GM19372 (cell line): ENCODE results near the gene AKR1C1.
"Not testable (repeated sequence)": the region's sequence is repeated elsewhere in the genome, so short reads cannot be mapped to it uniquely, and the experiment has no call there.

Experiments used
- ATAC-seq: cut with Tn5 transposase; IDR thresholded peaks from one replicate; pipeline ENCODE4 v1.9.1; 2021; ENCODE audit warnings: mild to moderate bottlenecking, low read depth, moderate library complexity; ENCODE audit not compliant: unreplicated experiment

The AKR1C1 gene

GRCh38 chr10:4947039-4947634, 16.1 kb upstream of the AKR1C1 start:
- no peak for ATAC-seq

- no peak for ATAC-seq
These were observed 15.3 kb upstream of the AKR1C1 start for GRCh38 chr10:4947635-4948596.

GRCh38 chr10:4951512-4952162, 11.6 kb upstream of the AKR1C1 start:
- not testable (repeated sequence) for ATAC-seq

- ATAC-seq, result no peak
These were observed 9.8 kb upstream of the AKR1C1 start for GRCh38 chr10:4953405-4953804.

GRCh38 chr10:4956088-4956487, 7.1 kb upstream of the AKR1C1 start:
- not testable (repeated sequence) for ATAC-seq

GRCh38 chr10:4956955-4957645, 6.1 kb upstream of the AKR1C1 start:
- ATAC-seq, result not testable (repeated sequence)

- ATAC-seq, result not testable (repeated sequence)
These were observed 1.7 kb upstream of the AKR1C1 start for GRCh38 chr10:4961558-4961957.

GRCh38 chr10:4962308-4962707, 907 bp upstream of the AKR1C1 start:
- not testable (repeated sequence) for ATAC-seq

GRCh38 chr10:4963815-4964154, 570 bp downstream of the AKR1C1 start:
- not testable (repeated sequence) for ATAC-seq

GRCh38 chr10:4965763-4966162, 2.5 kb downstream of the AKR1C1 start:
- not testable (repeated sequence) for ATAC-seq

GRCh38 chr10:4967189-4967588, 4.0 kb downstream of the AKR1C1 start:
- ATAC-seq, result not testable (repeated sequence)

GRCh38 chr10:4969289-4969688, 6.1 kb downstream of the AKR1C1 start:
- ATAC-seq, result not testable (repeated sequence)

GRCh38 chr10:4970362-4970761, 7.1 kb downstream of the AKR1C1 start:
- ATAC-seq, result not testable (repeated sequence)

- not testable (repeated sequence) for ATAC-seq
These were observed 9.3 kb downstream of the AKR1C1 start for GRCh38 chr10:4972369-4973142.

GRCh38 chr10:4973294-4973693, 10.1 kb downstream of the AKR1C1 start:
- ATAC-seq, result not testable (repeated sequence)

GRCh38 chr10:4974400-4974799, 11.2 kb downstream of the AKR1C1 start:
- not testable (repeated sequence) for ATAC-seq

GRCh38 chr10:4977025-4977424, 13.8 kb downstream of the AKR1C1 start:
- no peak for ATAC-seq

GRCh38 chr10:4978870-4979269, 15.7 kb downstream of the AKR1C1 start:
- no peak for ATAC-seq

- no peak for ATAC-seq
These were observed 17.6 kb downstream of the AKR1C1 start for GRCh38 chr10:4980793-4981192.
